NT2/D1 (cell line): Measurements from ENCODE around the gene EPB41L1.

ENCODE experiments used
- DNase-seq: peaks from one replicate; pipeline ENCODE4 v3.0.0-alpha.2; 2011; ENCODE audit warnings: low read depth, low spot score
- H3K27me3 ChIP-seq: 2 replicates; pipeline ENCODE4 v1.6.0; 2011; ENCODE audit warnings: mild to moderate bottlenecking; ENCODE audit not compliant: insufficient read length, insufficient read depth
- H3K36me3 ChIP-seq: 2 replicates; pipeline ENCODE4 v1.6.1; 2011; ENCODE audit warnings: mild to moderate bottlenecking, low read length, mixed read lengths; ENCODE audit not compliant: insufficient read depth, insufficient read length
- H3K4me1 ChIP-seq: 2 replicates; pipeline ENCODE4 v1.5.1; 2011; ENCODE audit not compliant: insufficient read depth, insufficient read length
- H3K4me3 ChIP-seq: 2 replicates; pipeline ENCODE4 v1.5.1; 2011; ENCODE audit warnings: low read depth; ENCODE audit not compliant: insufficient read length
- H3K9ac ChIP-seq: 2 replicates; pipeline ENCODE4 v1.6.0; 2011; ENCODE audit warnings: low read depth; ENCODE audit not compliant: insufficient read length
- H3K9me3 ChIP-seq: 2 replicates; pipeline ENCODE4 v1.5.1; 2011; ENCODE audit warnings: mild to moderate bottlenecking, low read length; ENCODE audit not compliant: insufficient read depth
- SUZ12 ChIP-seq: IDR thresholded peaks from 2 replicates; pipeline ENCODE4 v1.6.1; 2011; ENCODE audit not compliant: insufficient read length, insufficient read depth; ENCODE audit errors: extremely low read depth
- YY1 ChIP-seq: IDR thresholded peaks from 2 replicates; pipeline ENCODE4 v1.6.1; 2011; ENCODE audit not compliant: insufficient read length, insufficient read depth
- ZNF274 ChIP-seq: IDR thresholded peaks from 2 replicates; pipeline ENCODE4 v1.6.1; 2011; ENCODE audit warnings: mild to moderate bottlenecking, low read depth, low read length

The EPB41L1 gene

GRCh38 chr20:36275011-36275410 is 120.5 kb downstream of the EPB41L1 start:
- DNase-seq, result no peak
- Histone ChIP-seq H3K36me3 (no peaks in the 10 kb centered on the region), H3K4me1 (peaks cover 15% of the 10 kb centered on the region), H3K9me3 (no peaks in the 10 kb centered on the region), H3K4me3 (no peak overlapping the region), H3K9ac (no peak overlapping the region), H3K27me3 (no peaks in the 10 kb centered on the region)
- TF ChIP-seq YY1 (no peak), SUZ12 (no peak), ZNF274 (no peak)

GRCh38 chr20:36275441-36276189 is 121.1 kb downstream of the EPB41L1 start:
- peaks cover 15% of the 10 kb centered on the region for H3K4me1 ChIP-seq
- H3K4me3 ChIP-seq, result no peak overlapping the region
- no peaks in the 10 kb centered on the region for H3K36me3 ChIP-seq
- H3K27me3 ChIP-seq, result no peaks in the 10 kb centered on the region
- no peak for DNase-seq
- no peaks in the 10 kb centered on the region for H3K9me3 ChIP-seq
- no peak overlapping the region for H3K9ac ChIP-seq
- no peak for TF ChIP-seq ZNF274
- no peak for TF ChIP-seq SUZ12
- TF ChIP-seq YY1, result no peak

- Histone ChIP-seq H3K36me3 (no peaks in the 10 kb centered on the region), H3K4me1 (peaks cover 6% of the 10 kb centered on the region), H3K9ac (no peak overlapping the region), H3K9me3 (no peaks in the 10 kb centered on the region), H3K4me3 (no peak overlapping the region), H3K27me3 (no peaks in the 10 kb centered on the region)
- DNase-seq, result no peak
- TF ChIP-seq YY1 (no peak), ZNF274 (no peak), SUZ12 (no peak)
These were observed 123.0 kb downstream of the EPB41L1 start for GRCh38 chr20:36277546-36277945.

- Histone ChIP-seq H3K36me3 (no peaks in the 10 kb centered on the region), H3K4me3 (no peak overlapping the region), H3K9me3 (no peaks in the 10 kb centered on the region), H3K27me3 (no peaks in the 10 kb centered on the region), H3K4me1 (no peaks in the 10 kb centered on the region), H3K9ac (no peak overlapping the region)
- DNase-seq, result no peak
- TF ChIP-seq ZNF274 (no peak), YY1 (no peak), SUZ12 (no peak)
These were observed 124.8 kb downstream of the EPB41L1 start for GRCh38 chr20:36279362-36279761.

GRCh38 chr20:36279776-36280175 is 125.2 kb downstream of the EPB41L1 start:
- H3K27me3 ChIP-seq, result no peaks in the 10 kb centered on the region
- no peak for DNase-seq
- TF ChIP-seq SUZ12 (no peak), ZNF274 (no peak), YY1 (no peak)
- H3K9me3 ChIP-seq, result no peaks in the 10 kb centered on the region
- H3K4me3 ChIP-seq, result no peak overlapping the region
- H3K36me3 ChIP-seq, result no peaks in the 10 kb centered on the region
- no peak overlapping the region for H3K9ac ChIP-seq
- no peaks in the 10 kb centered on the region for H3K4me1 ChIP-seq

GRCh38 chr20:36281785-36282380 is 127.3 kb downstream of the EPB41L1 start:
- Histone ChIP-seq H3K36me3 (no peaks in the 10 kb centered on the region), H3K9ac (no peak overlapping the region), H3K9me3 (no peaks in the 10 kb centered on the region), H3K4me3 (no peak overlapping the region), H3K27me3 (no peaks in the 10 kb centered on the region), H3K4me1 (no peaks in the 10 kb centered on the region)
- no peak for TF ChIP-seq SUZ12
- no peak for TF ChIP-seq YY1
- no peak for TF ChIP-seq ZNF274
- DNase-seq, result no peak
